GM18507 (cell line): Measurements from ENCODE around the gene ETV3L.

Source experiments
- DNase-seq: peaks from one replicate; pipeline ENCODE4 v3.0.0; 2011; ENCODE audit warnings: low read depth; ENCODE audit not compliant: insufficient read length; ENCODE audit errors: extremely low spot score
- FAIRE-seq: peaks from 2 replicates; lab custom pipeline; 2011; peaks lifted over from hg19 to GRCh38; lab: Jason Lieb, UNC

Gene ETV3L

DNA sequence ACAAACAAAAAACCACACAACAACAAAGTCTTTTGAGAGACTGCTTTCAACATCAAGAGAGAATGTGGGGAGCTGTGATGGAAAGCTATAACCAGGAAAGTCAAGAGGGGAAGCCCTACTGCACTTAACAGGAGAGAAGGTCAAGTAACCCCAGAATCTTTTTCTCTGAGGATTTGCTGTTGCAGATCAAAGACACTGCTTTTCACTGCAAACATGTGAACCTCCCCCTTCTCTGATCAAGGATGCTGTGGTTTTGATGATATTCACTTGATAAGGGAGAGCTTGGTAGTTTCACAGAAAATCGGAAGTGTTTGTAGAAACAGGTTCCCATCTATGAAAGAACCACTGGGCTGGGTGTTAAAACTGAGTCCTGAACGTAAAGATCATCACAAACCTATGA is 33.8 kb upstream of the ETV3L start:
- no peak for FAIRE-seq
- no peak for DNase-seq

GRCh38 chr1:157132616-157133167 is 33.1 kb upstream of the ETV3L start:
- no peak for FAIRE-seq
- no peak for DNase-seq

DNA sequence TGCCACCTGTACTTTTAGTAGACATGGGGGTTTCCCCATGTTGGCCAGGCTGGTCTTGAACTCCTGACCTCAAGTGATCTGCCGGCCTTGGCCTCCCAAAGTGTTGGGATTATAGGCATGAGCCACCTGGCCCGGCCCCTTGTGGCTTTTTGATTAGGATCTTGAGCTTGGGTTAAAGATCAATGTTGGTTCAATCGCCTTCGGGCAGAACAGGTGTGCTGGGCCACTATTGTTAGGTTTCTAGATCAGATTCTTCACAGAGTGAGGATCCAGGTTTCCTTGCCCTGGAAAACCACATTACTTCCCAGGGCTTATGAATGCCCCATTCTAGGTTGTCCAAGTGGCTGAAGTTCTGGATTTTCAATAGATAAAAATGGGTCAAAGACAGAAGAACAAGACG is 32.5 kb upstream of the ETV3L start:
- FAIRE-seq (no peak), DNase-seq (no peak)

DNA sequence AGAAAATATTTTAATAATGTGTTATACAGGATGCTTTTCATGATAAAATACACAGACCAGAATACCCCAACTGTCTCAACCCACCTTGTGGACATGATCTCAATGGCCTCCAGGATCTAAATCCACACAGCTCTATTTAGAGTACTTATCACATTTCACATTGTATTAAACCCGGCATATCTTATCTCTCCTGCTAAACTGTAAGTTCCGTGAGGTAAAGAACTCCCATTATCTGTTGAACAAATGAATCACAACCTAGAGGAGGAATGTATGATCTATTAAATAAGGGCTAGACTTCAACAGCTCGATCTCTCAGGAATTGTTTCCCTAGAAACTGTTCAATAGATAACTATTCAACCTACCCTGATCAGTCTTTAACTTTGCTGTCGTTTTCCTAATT is 31.7 kb upstream of the ETV3L start:
- FAIRE-seq (no peak), DNase-seq (no peak)

GRCh38 chr1:157124855-157125254 is 25.2 kb upstream of the ETV3L start:
- DNase-seq (no peak), FAIRE-seq (no peak)

- FAIRE-seq: no peak
Measured at GRCh38 chr1:157119448-157119847, 19.8 kb upstream of the ETV3L start.

GRCh38 chr1:157119008-157119407 is 19.4 kb upstream of the ETV3L start:
- FAIRE-seq (no peak), DNase-seq (no peak)

More at GRCh38 chr1:157119448-157119847, 19.8 kb upstream of the ETV3L start:
- DNase-seq: no peak

- no peak for FAIRE-seq
- no peak for DNase-seq
Measured at GRCh38 chr1:157117527-157118057, 18.0 kb upstream of the ETV3L start.

GRCh38 chr1:157116737-157117103 is 17.1 kb upstream of the ETV3L start:
- no peak for FAIRE-seq
- no peak for DNase-seq

DNA sequence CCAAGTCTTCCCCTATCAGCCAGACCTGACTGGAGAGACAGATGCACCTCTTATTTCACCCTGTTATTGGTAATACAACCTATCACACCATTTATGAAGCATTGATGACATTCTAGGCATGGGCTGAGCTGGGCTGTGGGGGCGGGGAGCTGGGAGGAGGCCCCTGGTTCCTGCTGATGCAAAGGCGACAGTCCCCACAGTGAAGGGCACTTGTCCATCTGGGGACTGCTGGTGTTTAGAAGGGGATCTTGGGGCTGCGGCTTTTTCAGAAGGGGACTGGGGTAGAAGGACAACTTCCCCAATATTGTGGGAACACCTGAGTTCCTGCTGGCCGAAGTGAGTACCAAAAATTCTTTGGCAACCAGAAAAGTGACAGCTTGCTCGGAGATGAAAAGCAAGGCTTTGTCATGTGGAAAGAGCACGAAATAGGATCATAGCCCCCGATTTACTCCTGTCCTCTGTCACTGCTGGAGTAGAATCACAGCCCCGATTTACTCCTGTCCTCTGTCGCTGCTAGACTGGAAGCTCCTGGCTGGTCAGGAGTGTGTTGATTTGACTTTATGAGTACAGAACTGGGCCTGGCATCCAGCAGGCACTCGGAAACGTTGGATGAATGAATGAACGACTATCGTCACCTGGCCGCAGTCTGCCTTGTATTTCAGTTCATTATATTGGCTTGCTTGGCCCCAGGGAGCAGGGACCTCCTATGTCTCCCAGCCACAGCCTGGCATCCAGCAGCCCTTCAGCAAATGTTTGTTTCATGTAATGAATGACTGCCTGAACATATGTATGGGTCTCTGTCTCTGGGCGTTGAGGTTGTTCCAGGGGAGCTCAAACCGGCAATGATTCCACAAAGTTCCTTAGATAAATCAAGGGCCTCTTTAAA is 16.5 kb upstream of the ETV3L start:
- FAIRE-seq: no peak
- no peak for DNase-seq

- DNase-seq: no peak
- no peak for FAIRE-seq
Measured at GRCh38 chr1:157115429-157115838, 15.8 kb upstream of the ETV3L start.

- FAIRE-seq (no peak), DNase-seq (no peak)
Measured at GRCh38 chr1:157114183-157115121, 14.8 kb upstream of the ETV3L start.

GRCh38 chr1:157113631-157114030 is 14.0 kb upstream of the ETV3L start:
- no peak for DNase-seq
- FAIRE-seq: no peak

GRCh38 chr1:157113106-157113505 is 13.5 kb upstream of the ETV3L start:
- no peak for DNase-seq
- no peak for FAIRE-seq

- no peak for FAIRE-seq
- no peak for DNase-seq
Measured at GRCh38 chr1:157112186-157112867, 12.7 kb upstream of the ETV3L start.

DNA sequence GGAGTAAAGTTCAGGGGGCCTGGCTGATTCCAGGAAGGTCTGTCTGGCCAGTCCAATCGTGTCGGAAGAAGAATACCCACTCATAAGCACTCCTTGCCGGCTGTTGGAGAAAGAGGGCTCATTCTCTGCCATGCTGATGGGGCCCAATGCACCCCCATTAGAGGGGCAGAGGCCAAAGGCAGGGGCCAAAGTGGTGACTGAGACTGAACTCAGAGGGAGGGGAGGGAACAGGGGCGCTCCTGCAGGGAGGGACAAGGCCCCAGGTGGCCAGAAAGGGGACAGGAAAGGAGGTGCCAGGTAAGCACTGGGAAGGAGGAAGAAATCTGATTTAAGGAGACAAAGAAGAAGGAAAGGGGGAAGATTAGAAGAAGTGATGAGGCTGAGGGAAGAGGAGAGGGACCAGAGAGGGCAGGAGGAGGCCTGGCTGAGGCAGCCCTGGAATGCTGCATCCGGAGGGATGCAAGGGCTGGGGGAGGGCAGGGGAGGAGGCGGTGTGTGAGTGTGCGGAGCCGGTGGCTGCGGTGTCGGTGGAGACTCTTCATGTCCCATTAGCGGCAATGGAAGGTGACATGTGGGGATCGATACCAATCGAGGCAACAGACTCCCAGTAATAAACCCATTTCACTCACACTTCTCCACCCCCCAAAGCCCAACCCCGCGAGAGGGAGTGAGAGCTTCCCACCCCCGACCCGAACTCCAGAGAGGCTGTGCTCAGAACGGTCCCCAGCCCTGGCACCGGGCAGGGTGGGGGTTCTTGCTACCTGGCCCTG is 12.0 kb upstream of the ETV3L start:
- DNase-seq (no peak), FAIRE-seq (no peak)

- no peak for DNase-seq
- FAIRE-seq: no peak
Measured at GRCh38 chr1:157110686-157111085, 11.1 kb upstream of the ETV3L start.

DNA sequence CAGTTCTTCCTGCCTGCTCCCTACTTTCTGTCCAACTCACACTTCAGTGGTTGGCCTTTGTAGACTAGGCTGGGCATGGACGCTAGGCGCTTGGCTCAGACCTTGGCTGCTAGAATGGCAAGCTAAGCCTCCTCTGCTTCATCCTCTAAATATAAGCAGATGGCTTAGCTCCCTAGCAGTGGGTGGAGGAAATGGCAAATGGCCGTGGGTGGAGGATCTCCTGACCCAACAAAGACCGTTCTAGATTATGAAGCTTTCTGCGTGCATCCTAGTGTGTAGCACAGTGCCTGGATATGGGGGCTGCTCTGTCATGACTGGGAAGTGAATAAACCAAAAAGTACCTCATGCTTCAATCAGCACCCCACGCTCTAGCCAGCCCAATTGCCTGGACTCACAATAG is 10.4 kb upstream of the ETV3L start:
- DNase-seq (no peak), FAIRE-seq (no peak)

- FAIRE-seq (no peak), DNase-seq (no peak)
Measured at GRCh38 chr1:157108448-157108847, 8.8 kb upstream of the ETV3L start.
